ENCODE measurements around the gene GLYAT.

GLYAT gene

GRCh38 chr11:58742981-58743880, 11.5 kb upstream of the GLYAT start:
- Histone ChIP-seq H3K4me1 (ENCODE audit: control insufficient read depth, insufficient read depth, low read length) (no peaks in the 10 kb centered on the region; the same call in 1 of the 2 replicates), H3K4me3 (ENCODE audit: low read depth, low read length) (no peak overlapping the region), H3K9me3 (ENCODE audit: control insufficient read depth, insufficient read depth, low read depth, low read length) (peaks cover 45% of the 10 kb centered on the region), H3K36me3 (ENCODE audit: control insufficient read depth, insufficient read depth, low read length) (no peaks in the 10 kb centered on the region), H3K27ac (ENCODE audit: low read depth, low read length) (no peak overlapping the region), H3K9ac (ENCODE audit: low read length) (no peak overlapping the region), H3K27me3 (ENCODE audit: control insufficient read depth, insufficient read depth, low read length) (no peaks in the 10 kb centered on the region)

GRCh38 chr11:58742140-58742539, 10.4 kb upstream of the GLYAT start:
- Histone ChIP-seq H3K4me3 (ENCODE audit: low read depth, low read length) (no peak overlapping the region), H3K27ac (ENCODE audit: low read depth, low read length) (no peak overlapping the region), H3K27me3 (ENCODE audit: control insufficient read depth, insufficient read depth, low read length) (no peaks in the 10 kb centered on the region), H3K9ac (ENCODE audit: low read length) (no peak overlapping the region), H3K9me3 (ENCODE audit: control insufficient read depth, insufficient read depth, low read depth, low read length) (peaks cover 48% of the 10 kb centered on the region), H3K4me1 (ENCODE audit: control insufficient read depth, insufficient read depth, low read length) (no peaks in the 10 kb centered on the region; the same call in 1 of the 2 replicates), H3K36me3 (ENCODE audit: control insufficient read depth, insufficient read depth, low read length) (no peaks in the 10 kb centered on the region)

DNA sequence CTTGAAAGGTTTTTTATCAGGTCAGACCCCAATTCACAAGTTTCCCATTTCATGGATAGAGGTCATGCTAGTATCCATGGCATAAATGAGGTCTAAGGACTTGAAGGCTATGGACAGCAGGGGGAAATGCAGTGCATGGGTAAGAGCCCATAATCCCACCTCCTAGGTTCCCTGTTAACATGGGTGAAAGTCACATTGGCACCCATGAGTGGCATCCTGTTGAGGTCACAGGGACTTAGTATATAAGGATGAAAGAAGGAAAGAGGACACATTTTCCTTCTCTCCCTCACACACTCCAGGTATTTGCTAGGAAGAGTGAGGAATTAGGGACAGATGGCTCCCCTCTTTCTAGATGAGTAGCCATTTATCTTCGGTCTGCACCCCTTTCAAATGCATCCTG, 9.4 kb upstream of the GLYAT start:
- peaks cover 48% of the 10 kb centered on the region for H3K9me3 ChIP-seq (ENCODE audit: control insufficient read depth, insufficient read depth, low read depth, low read length)
- H3K27ac ChIP-seq (ENCODE audit: low read depth, low read length) = no peak overlapping the region
- H3K4me1 ChIP-seq (ENCODE audit: control insufficient read depth, insufficient read depth, low read length) = no peaks in the 10 kb centered on the region; the same call in 1 of the 2 replicates
- no peak overlapping the region for H3K4me3 ChIP-seq (ENCODE audit: low read depth, low read length)
- H3K27me3 ChIP-seq (ENCODE audit: control insufficient read depth, insufficient read depth, low read length) = no peaks in the 10 kb centered on the region
- H3K36me3 ChIP-seq (ENCODE audit: control insufficient read depth, insufficient read depth, low read length) = no peaks in the 10 kb centered on the region
- no peak overlapping the region for H3K9ac ChIP-seq (ENCODE audit: low read length)

DNA sequence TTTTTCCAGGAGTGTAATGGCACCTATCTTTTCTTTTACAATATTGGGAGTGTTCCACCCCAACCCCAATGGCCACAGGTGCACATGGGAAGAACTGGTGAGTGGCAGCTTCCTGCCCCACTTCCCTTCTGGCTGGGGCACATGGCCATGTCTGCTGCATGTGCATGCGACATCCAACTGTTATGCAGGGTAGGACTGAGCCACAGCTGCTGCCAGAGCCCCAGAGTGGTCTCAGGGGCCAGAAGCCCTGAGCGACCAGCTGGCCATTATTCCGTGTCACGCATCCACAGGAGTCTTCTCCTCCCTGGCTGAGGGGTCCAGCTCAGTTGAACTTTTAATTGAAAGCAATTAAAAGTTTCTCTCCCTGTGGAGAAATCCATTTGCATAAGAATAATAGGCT, 8.7 kb upstream of the GLYAT start:
- Histone ChIP-seq H3K4me3 (ENCODE audit: low read depth, low read length) (no peak overlapping the region), H3K27me3 (ENCODE audit: control insufficient read depth, insufficient read depth, low read length) (no peaks in the 10 kb centered on the region), H3K4me1 (ENCODE audit: control insufficient read depth, insufficient read depth, low read length) (no peaks in the 10 kb centered on the region; the same call in 1 of the 2 replicates), H3K9ac (ENCODE audit: low read length) (no peak overlapping the region), H3K9me3 (ENCODE audit: control insufficient read depth, insufficient read depth, low read depth, low read length) (peaks cover 45% of the 10 kb centered on the region), H3K27ac (ENCODE audit: low read depth, low read length) (no peak overlapping the region; the same call in 1 of the 2 replicates), H3K36me3 (ENCODE audit: control insufficient read depth, insufficient read depth, low read length) (no peaks in the 10 kb centered on the region)

DNA sequence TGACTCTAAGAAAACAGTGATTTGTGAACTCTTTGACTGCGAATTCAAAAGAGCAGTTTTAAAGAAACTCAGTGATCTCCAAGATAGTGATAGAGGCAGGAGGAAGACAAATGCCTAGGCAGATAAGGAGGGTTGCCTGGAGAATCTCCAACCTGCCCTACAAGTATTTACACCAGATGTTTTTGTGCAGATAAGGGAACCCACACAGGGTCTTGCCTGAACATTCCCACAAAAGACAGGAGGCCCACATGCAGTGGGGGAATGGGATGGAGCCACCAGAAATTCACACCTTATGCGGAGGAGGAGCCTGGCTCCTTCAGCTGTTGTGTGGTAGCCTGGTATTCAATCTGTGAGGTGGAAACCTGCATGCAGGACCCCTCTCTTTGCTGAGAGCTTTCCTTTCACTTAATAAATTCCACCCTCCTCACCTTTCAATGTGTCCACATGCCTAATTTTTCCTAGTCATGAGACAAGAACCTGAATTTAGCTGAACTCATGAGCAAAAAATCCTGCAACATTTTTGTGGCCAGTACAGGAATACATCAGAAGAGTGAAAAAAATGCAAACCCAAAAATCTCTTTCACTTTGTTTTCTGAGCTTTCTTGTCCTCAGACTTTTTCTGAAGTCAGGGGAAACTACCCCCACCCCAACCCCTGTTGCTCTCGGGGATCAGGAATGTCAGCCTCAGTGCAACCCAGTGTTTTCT, 8.1 kb upstream of the GLYAT start:
- H3K27me3 ChIP-seq (ENCODE audit: control insufficient read depth, insufficient read depth, low read length) = no peaks in the 10 kb centered on the region
- H3K27ac ChIP-seq (ENCODE audit: low read depth, low read length) = no peak overlapping the region; the same call in 1 of the 2 replicates
- H3K4me3 ChIP-seq (ENCODE audit: low read depth, low read length) = no peak overlapping the region
- peaks cover 46% of the 10 kb centered on the region for H3K9me3 ChIP-seq (ENCODE audit: control insufficient read depth, insufficient read depth, low read depth, low read length)
- no peaks in the 10 kb centered on the region; the same call in 1 of the 2 replicates for H3K4me1 ChIP-seq (ENCODE audit: control insufficient read depth, insufficient read depth, low read length)
- no peak overlapping the region for H3K9ac ChIP-seq (ENCODE audit: low read length)
- no peaks in the 10 kb centered on the region for H3K36me3 ChIP-seq (ENCODE audit: control insufficient read depth, insufficient read depth, low read length)

DNA sequence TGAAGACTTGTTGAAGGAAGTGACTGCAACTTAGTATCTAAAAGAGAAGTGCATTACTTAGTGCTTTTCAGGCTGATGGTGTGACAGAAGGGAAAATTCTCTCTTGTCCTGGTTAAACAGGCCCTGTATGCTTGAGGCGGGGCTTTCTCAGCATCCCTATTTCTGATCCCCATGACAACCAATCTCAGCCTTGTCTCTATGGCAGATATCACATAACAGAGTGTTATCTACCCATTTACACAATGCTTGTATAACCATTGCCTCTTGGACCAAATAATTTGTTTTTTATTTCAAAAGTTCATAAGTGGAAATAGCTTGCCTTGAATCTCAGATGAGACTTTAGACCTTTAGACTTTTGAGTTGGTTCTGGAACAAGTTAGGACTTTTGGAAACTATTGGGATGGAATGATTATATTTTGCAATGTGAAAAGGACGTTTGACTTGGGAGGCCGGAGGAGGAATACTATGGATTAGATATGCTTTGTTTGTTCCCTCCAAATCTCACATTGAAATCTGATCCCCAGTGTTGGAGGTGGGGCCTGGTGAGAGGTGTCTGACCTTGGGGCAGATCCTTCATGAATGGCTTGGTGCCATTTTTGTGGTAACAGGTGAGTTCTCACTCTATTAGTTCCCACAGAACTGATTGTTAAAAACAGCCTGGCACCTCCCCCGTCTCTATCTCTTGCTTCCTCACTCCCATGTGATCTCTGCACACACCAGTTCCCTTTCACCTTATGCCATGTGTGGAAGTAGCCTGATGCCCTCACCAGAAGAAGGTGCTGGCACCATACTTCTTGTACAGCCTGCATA, 3.1 kb upstream of the GLYAT start:
- H3K4me3 ChIP-seq (ENCODE audit: low read depth, low read length) = no peak overlapping the region
- no peaks in the 10 kb centered on the region; the same call in 1 of the 2 replicates for H3K4me1 ChIP-seq (ENCODE audit: control insufficient read depth, insufficient read depth, low read length)
- H3K9me3 ChIP-seq (ENCODE audit: control insufficient read depth, insufficient read depth, low read depth, low read length) = peaks cover 24% of the 10 kb centered on the region; the same call in 1 of the 2 replicates
- H3K9ac ChIP-seq (ENCODE audit: low read length) = no peak overlapping the region
- H3K27me3 ChIP-seq (ENCODE audit: control insufficient read depth, insufficient read depth, low read length) = no peaks in the 10 kb centered on the region
- no peak overlapping the region for H3K27ac ChIP-seq (ENCODE audit: low read depth, low read length)
- no peaks in the 10 kb centered on the region for H3K36me3 ChIP-seq (ENCODE audit: control insufficient read depth, insufficient read depth, low read length)

- Histone ChIP-seq H3K4me1 (ENCODE audit: control insufficient read depth, insufficient read depth, low read length) (no peaks in the 10 kb centered on the region), H3K9ac (ENCODE audit: low read length) (no peak overlapping the region), H3K27ac (ENCODE audit: low read depth, low read length) (no peak overlapping the region), H3K4me3 (ENCODE audit: low read depth, low read length) (no peak overlapping the region), H3K27me3 (ENCODE audit: control insufficient read depth, insufficient read depth, low read length) (no peaks in the 10 kb centered on the region), H3K9me3 (ENCODE audit: control insufficient read depth, insufficient read depth, low read depth, low read length) (peaks cover 19% of the 10 kb centered on the region; the same call in 1 of the 2 replicates), H3K36me3 (ENCODE audit: control insufficient read depth, insufficient read depth, low read length) (no peaks in the 10 kb centered on the region)
Measured at GRCh38 chr11:58730507-58731089, 1.1 kb downstream of the GLYAT start.

DNA sequence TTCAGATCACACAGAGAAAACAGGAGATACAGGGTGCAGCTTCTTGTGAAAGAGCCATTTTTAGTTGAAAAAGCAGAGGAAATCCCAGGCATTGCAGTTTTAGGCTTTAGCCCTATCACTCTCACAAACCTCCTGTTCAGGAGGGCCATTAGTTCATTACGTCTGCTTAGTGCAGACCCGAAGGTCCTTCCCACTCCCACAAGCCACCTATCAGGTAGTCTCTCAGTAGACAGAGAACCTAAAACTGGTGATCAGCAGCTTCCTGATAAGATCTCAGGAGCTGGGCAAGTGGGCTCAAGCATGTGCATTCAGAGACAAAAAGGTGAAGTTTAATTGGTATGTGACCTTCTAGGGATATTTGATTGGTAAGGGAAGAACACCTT, 4.3 kb downstream of the GLYAT start:
- no peak overlapping the region for H3K4me3 ChIP-seq (ENCODE audit: low read depth, low read length)
- no peaks in the 10 kb centered on the region for H3K36me3 ChIP-seq (ENCODE audit: control insufficient read depth, insufficient read depth, low read length)
- H3K27ac ChIP-seq (ENCODE audit: low read depth, low read length) = no peak overlapping the region
- no peaks in the 10 kb centered on the region for H3K27me3 ChIP-seq (ENCODE audit: control insufficient read depth, insufficient read depth, low read length)
- peaks cover 18% of the 10 kb centered on the region; the same call in 1 of the 2 replicates for H3K9me3 ChIP-seq (ENCODE audit: control insufficient read depth, insufficient read depth, low read depth, low read length)
- H3K9ac ChIP-seq (ENCODE audit: low read length) = no peak overlapping the region
- no peaks in the 10 kb centered on the region for H3K4me1 ChIP-seq (ENCODE audit: control insufficient read depth, insufficient read depth, low read length)

GRCh38 chr11:58726737-58727414, 4.9 kb downstream of the GLYAT start:
- no peaks in the 10 kb centered on the region for H3K27me3 ChIP-seq (ENCODE audit: control insufficient read depth, insufficient read depth, low read length)
- H3K4me3 ChIP-seq (ENCODE audit: low read depth, low read length) = no peak overlapping the region
- peaks cover 17% of the 10 kb centered on the region; the same call in 1 of the 2 replicates for H3K9me3 ChIP-seq (ENCODE audit: control insufficient read depth, insufficient read depth, low read depth, low read length)
- no peaks in the 10 kb centered on the region for H3K36me3 ChIP-seq (ENCODE audit: control insufficient read depth, insufficient read depth, low read length)
- H3K4me1 ChIP-seq (ENCODE audit: control insufficient read depth, insufficient read depth, low read length) = no peaks in the 10 kb centered on the region
- H3K27ac ChIP-seq (ENCODE audit: low read depth, low read length) = no peak overlapping the region
- no peak overlapping the region for H3K9ac ChIP-seq (ENCODE audit: low read length)
